DND-41 (cell line): Measurements from ENCODE around the gene PLCL1.

ENCODE experiments used
- ATAC-seq: fragments of 200-7000 bp; cut with Tn5 transposase; 3 replicates; pipeline ENCODE4 v1.9.1; 2021; ENCODE audit warnings: low read depth; ENCODE audit not compliant: insufficient read depth
- DNase-seq: peaks from one replicate; pipeline ENCODE4 v3.0.0-alpha.2; 2020
- H2AFZ ChIP-seq: 2 replicates; pipeline ENCODE4 v1.6.0; 2012; ENCODE audit warnings: low read depth, low read length
- H3K27ac ChIP-seq: 2 replicates; pipeline ENCODE4 v1.5.1; 2012; ENCODE audit warnings: low read length, inconsistent platforms
- H3K27me3 ChIP-seq: fragments of 200-600 bp; sonication (generic); 2 replicates; pipeline ENCODE4 v1.6.0; 2012; ENCODE audit warnings: low read length, mild to moderate bottlenecking, inconsistent platforms; ENCODE audit not compliant: insufficient read depth, poor library complexity
- H3K36me3 ChIP-seq: 2 replicates; pipeline ENCODE4 v1.5.1; 2012; ENCODE audit warnings: low read length, inconsistent platforms; ENCODE audit not compliant: insufficient read depth
- H3K4me1 ChIP-seq: 2 replicates; pipeline ENCODE4 v1.5.1; 2012; ENCODE audit warnings: mild to moderate bottlenecking, low read length; ENCODE audit not compliant: insufficient read depth
- H3K4me2 ChIP-seq: 2 replicates; pipeline ENCODE4 v1.6.0; 2012; ENCODE audit warnings: mild to moderate bottlenecking, moderate library complexity, low read length, inconsistent platforms; ENCODE audit not compliant: insufficient read depth
- H3K4me3 ChIP-seq, 2 experiments: fragments of 200-600 bp in 1 of 2; shearing (Covaris generic) in 1 of 2; 2 replicates each; pipeline ENCODE4 v1.5.1; 2012 to 2016; ENCODE audit warnings: inconsistent platforms in 2 of 2, low read length in 2 of 2, mild to moderate bottlenecking in 2 of 2, low read depth in 1 of 2, moderate library complexity in 1 of 2
- H3K79me2 ChIP-seq: 2 replicates; pipeline ENCODE4 v1.6.0; 2012; ENCODE audit warnings: low read length, inconsistent platforms; ENCODE audit not compliant: insufficient read depth
- H3K9ac ChIP-seq: 2 replicates; pipeline ENCODE4 v1.6.0; 2012; ENCODE audit warnings: low read depth, mild to moderate bottlenecking, inconsistent platforms, low read length, moderate library complexity
- H3K9me3 ChIP-seq: 2 replicates; pipeline ENCODE4 v1.5.1; 2012; ENCODE audit warnings: low read length, moderate library complexity, mild to moderate bottlenecking, inconsistent platforms; ENCODE audit not compliant: insufficient read depth, severe bottlenecking
- H4K20me1 ChIP-seq: 2 replicates; pipeline ENCODE4 v1.6.0; 2012; ENCODE audit warnings: low read length; ENCODE audit not compliant: insufficient read depth
- EZH2 ChIP-seq: IDR thresholded peaks from 3 replicates; pipeline ENCODE4 v1.6.1; 2012; ENCODE audit warnings: borderline replicate concordance, low read depth, mild to moderate bottlenecking, moderate library complexity, low read length, inconsistent platforms; ENCODE audit not compliant: severe bottlenecking
- TF ChIP-seq, protein P1 (sequence below): IDR thresholded peaks from 2 replicates; pipeline ENCODE4 v1.5.1; 2012; ENCODE audit warnings: borderline replicate concordance, low read length, moderate library complexity, mild to moderate bottlenecking; ENCODE audit not compliant: poor library complexity, severe bottlenecking; ENCODE audit errors: extremely low read depth

PLCL1 gene

GRCh38 chr2:197795277-197795676 is 9.1 kb upstream of the PLCL1 start:
- no peak for ATAC-seq

GRCh38 chr2:197798187-197798586 is 6.2 kb upstream of the PLCL1 start:
- no peaks in the 10 kb centered on the region for H4K20me1 ChIP-seq
- H2AFZ ChIP-seq, result no peak overlapping the region
- no peaks in the 10 kb centered on the region for H3K36me3 ChIP-seq
- no peak overlapping the region for H3K4me2 ChIP-seq
- H3K9me3 ChIP-seq, result no peaks in the 10 kb centered on the region
- H3K4me1 ChIP-seq, result peaks cover 4% of the 10 kb centered on the region
- no peak overlapping the region for H3K27ac ChIP-seq
- no peak overlapping the region for H3K9ac ChIP-seq
- no peaks in the 10 kb centered on the region for H3K79me2 ChIP-seq
- TF ChIP-seq, protein P1, sequence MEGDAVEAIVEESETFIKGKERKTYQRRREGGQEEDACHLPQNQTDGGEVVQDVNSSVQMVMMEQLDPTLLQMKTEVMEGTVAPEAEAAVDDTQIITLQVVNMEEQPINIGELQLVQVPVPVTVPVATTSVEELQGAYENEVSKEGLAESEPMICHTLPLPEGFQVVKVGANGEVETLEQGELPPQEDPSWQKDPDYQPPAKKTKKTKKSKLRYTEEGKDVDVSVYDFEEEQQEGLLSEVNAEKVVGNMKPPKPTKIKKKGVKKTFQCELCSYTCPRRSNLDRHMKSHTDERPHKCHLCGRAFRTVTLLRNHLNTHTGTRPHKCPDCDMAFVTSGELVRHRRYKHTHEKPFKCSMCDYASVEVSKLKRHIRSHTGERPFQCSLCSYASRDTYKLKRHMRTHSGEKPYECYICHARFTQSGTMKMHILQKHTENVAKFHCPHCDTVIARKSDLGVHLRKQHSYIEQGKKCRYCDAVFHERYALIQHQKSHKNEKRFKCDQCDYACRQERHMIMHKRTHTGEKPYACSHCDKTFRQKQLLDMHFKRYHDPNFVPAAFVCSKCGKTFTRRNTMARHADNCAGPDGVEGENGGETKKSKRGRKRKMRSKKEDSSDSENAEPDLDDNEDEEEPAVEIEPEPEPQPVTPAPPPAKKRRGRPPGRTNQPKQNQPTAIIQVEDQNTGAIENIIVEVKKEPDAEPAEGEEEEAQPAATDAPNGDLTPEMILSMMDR, result no peak
- TF ChIP-seq EZH2, result no peak
- H3K27me3 ChIP-seq, result peaks cover 11% of the 10 kb centered on the region
- no peak overlapping the region for H3K4me3 ChIP-seq
- no peak for ATAC-seq
- no peak for DNase-seq

More at GRCh38 chr2:197795277-197795676, 9.1 kb upstream of the PLCL1 start:
- Histone ChIP-seq H3K9ac (no peak overlapping the region), H3K79me2 (no peaks in the 10 kb centered on the region), H3K27me3 (peaks cover 2% of the 10 kb centered on the region), H3K9me3 (no peaks in the 10 kb centered on the region), H3K4me1 (no peaks in the 10 kb centered on the region), H2AFZ (no peak overlapping the region), H3K4me3 (no peak overlapping the region), H3K36me3 (no peaks in the 10 kb centered on the region), H4K20me1 (no peaks in the 10 kb centered on the region), H3K27ac (no peak overlapping the region), H3K4me2 (no peak overlapping the region)
- DNase-seq, result no peak
- TF ChIP-seq, protein P1, result no peak
- TF ChIP-seq EZH2, result no peak

- ATAC-seq (no peak), DNase-seq (no peak)
- Histone ChIP-seq H3K4me2 (no peak overlapping the region), H3K27ac (no peak overlapping the region), H4K20me1 (no peaks in the 10 kb centered on the region), H2AFZ (no peak overlapping the region), H3K36me3 (no peaks in the 10 kb centered on the region), H3K9ac (no peak overlapping the region), H3K4me3 (no peak overlapping the region), H3K4me1 (peaks cover 13% of the 10 kb centered on the region), H3K27me3 (peaks cover 11% of the 10 kb centered on the region), H3K9me3 (no peaks in the 10 kb centered on the region), H3K79me2 (no peaks in the 10 kb centered on the region)
- TF ChIP-seq, protein P1, result no peak
- no peak for TF ChIP-seq EZH2
These were observed 5.3 kb upstream of the PLCL1 start for GRCh38 chr2:197799068-197799467.

- H3K9me3 ChIP-seq, result no peaks in the 10 kb centered on the region
- no peaks in the 10 kb centered on the region for H3K36me3 ChIP-seq
- no peak overlapping the region for H3K4me3 ChIP-seq
- no peak overlapping the region for H3K27ac ChIP-seq
- peaks cover 17% of the 10 kb centered on the region for H3K27me3 ChIP-seq
- H3K4me2 ChIP-seq, result no peak overlapping the region
- H2AFZ ChIP-seq, result no peak overlapping the region
- ATAC-seq (no peak), DNase-seq (no peak)
- H3K9ac ChIP-seq, result no peak overlapping the region
- no peaks in the 10 kb centered on the region for H4K20me1 ChIP-seq
- H3K4me1 ChIP-seq, result peaks cover 16% of the 10 kb centered on the region
- TF ChIP-seq EZH2, result no peak
- TF ChIP-seq, protein P1, result no peak
- H3K79me2 ChIP-seq, result no peaks in the 10 kb centered on the region
These were observed 4.3 kb upstream of the PLCL1 start for GRCh38 chr2:197800091-197800490.
